BJ (cell line): ENCODE results near the gene MEGF8. TPM values are rescaled to one million over a fixed set of nuclear protein-coding genes. Genes with fewer than 3 reads are reported as not detected.

Experiments used
- CTCF ChIA-PET: fragments of 350-600 bp; formaldehyde crosslinking; extraction: SDS; loops from one replicate; lab custom pipeline; 2021; ENCODE audit warnings: antibody characterized with exemption, inconsistent platforms; lab: Yijun Ruan, JAX
- POLR2A ChIA-PET: fragments of 300-600 bp; sonication (Branson Sonifier 250); formaldehyde crosslinking; extraction: SDS; loops from one replicate; lab custom pipeline; 2021; ENCODE audit warnings: antibody characterized with exemption; lab: Charles Lee
- DNase-seq: peaks from one replicate; pipeline ENCODE4 v3.0.0-alpha.2; 2011; ENCODE audit warnings: low read depth
- H3K27me3 ChIP-seq: 2 replicates; pipeline ENCODE4 v1.6.0; 2011; ENCODE audit warnings: low read length; ENCODE audit not compliant: control insufficient read depth, insufficient read depth
- H3K36me3 ChIP-seq: 2 replicates; pipeline ENCODE4 v1.5.1; 2011; ENCODE audit warnings: low read length; ENCODE audit not compliant: control insufficient read depth, insufficient read depth
- H3K4me3 ChIP-seq: 2 replicates; pipeline ENCODE4 v1.5.1; 2011; ENCODE audit warnings: low read depth, mild to moderate bottlenecking, control low read depth, low read length
- polyA plus RNA-seq: library from polyadenylated mRNA; depleted of rRNA; stranded (reverse); fragments of >200 nt; gene quantifications from 2 replicates; pipeline ENCODE4 v1.2.3, GENCODE V29; 2011; rRNA removed
- small RNA-seq: library from RNA; depleted of rRNA; stranded (forward); fragments of <200 nt; gene quantifications from one replicate; pipeline ENCODE3, GENCODE V24; 2012; ENCODE audit warnings: low replicate concordance, low read depth; ENCODE audit not compliant: insufficient read length
- TF ChIP-seq, protein P1 (sequence below): IDR thresholded peaks from 2 replicates; pipeline ENCODE4 v1.5.1; 2011; ENCODE audit warnings: low read depth, mild to moderate bottlenecking, control low read depth, inconsistent platforms, low read length, moderate library complexity; ENCODE audit not compliant: insufficient read depth

MEGF8 gene
- polyA plus RNA-seq, 1 experiment: 9.6 TPM

DNA sequence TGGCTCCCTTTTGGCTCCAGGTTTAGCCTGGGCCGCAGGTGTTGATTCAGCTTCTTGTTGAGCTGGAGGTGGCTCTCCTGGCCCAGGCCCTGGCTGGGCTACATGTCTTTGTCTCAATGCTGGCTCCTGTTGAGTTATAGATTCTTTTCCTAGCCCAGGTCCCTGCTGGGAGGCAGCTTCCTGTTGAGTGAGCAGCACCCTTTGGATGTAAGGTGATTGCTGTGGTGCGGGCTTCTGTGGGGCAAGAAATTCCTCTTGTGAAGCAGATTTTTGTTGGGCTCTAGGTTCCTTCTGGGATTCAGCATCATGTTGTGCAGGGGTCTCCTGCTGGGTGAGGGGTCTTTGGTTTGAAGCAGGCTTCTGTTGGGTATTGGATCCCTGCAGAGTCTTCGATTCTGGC is 101.2 kb downstream of the MEGF8 start:
- CTCF ChIA-PET: interaction anchor here (0.5 to 3.6 kb wide), 3 partner anchors 12 to 139 kb away, joined by 5 to 13 read pairs (median 6); no protein-coding TSS in a partner anchor
- TF ChIP-seq, protein P1, sequence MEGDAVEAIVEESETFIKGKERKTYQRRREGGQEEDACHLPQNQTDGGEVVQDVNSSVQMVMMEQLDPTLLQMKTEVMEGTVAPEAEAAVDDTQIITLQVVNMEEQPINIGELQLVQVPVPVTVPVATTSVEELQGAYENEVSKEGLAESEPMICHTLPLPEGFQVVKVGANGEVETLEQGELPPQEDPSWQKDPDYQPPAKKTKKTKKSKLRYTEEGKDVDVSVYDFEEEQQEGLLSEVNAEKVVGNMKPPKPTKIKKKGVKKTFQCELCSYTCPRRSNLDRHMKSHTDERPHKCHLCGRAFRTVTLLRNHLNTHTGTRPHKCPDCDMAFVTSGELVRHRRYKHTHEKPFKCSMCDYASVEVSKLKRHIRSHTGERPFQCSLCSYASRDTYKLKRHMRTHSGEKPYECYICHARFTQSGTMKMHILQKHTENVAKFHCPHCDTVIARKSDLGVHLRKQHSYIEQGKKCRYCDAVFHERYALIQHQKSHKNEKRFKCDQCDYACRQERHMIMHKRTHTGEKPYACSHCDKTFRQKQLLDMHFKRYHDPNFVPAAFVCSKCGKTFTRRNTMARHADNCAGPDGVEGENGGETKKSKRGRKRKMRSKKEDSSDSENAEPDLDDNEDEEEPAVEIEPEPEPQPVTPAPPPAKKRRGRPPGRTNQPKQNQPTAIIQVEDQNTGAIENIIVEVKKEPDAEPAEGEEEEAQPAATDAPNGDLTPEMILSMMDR: no peak
- POLR2A ChIA-PET: no interaction called here
- H3K36me3 ChIP-seq: no peaks in the 10 kb centered on the region
- no peak for DNase-seq
- H3K27me3 ChIP-seq: no peaks in the 10 kb centered on the region
- H3K4me3 ChIP-seq: no peak overlapping the region

DNA sequence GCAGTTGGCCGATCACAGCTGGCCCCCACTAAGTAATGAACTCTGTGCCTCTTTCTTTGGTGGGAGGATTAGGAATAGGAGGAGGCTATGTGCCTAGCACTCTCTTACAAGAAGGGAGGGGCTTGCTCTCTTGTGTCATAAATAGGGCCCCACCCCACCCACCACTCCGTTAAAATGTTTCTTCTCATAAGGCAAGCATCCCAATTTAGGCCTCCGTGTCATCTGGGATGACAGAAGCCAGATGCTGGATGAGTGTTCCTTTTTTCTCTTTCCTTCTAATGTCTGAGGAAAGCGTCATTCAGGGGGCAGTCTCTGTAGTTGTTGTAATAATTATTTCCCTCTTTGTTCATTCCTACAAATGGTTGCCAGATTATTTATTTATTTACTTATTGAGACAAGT is 101.9 kb downstream of the MEGF8 start, which contains the start of gene LIPE:
TSS of gene LIPE (minus strand) at position 76 of the 400 bp plus-strand sequence. CDS start 239 bp downstream, outside the sequence.
- TF ChIP-seq, protein P1: no peak
- ChIA-PET POLR2A (no interaction called here), CTCF (interaction anchor here (2.1 to 3.6 kb wide), 2 partner anchors 11 to 13 kb away, joined by 6 to 13 read pairs; no protein-coding TSS in a partner anchor)
- Histone ChIP-seq H3K27me3 (no peaks in the 10 kb centered on the region), H3K4me3 (no peak within 1 kb of the TSS), H3K36me3 (no peaks in the 10 kb centered on the region)
- DNase-seq: no peak

Small RNA genes lying within 50 kb of the gene (small RNA-seq; reads per million reads assigned to genes)
- gene MIR8077: not detected

Other genes starting within 250 kb of the MEGF8 start
- 5.6 and 10.4 TPM in 2 replicates for gene ZNF574, start 249.5 kb upstream of the MEGF8 start, polyA plus RNA-seq
- 1.8 and 2.2 TPM in 2 replicates for gene POU2F2, start 193.2 kb upstream of the MEGF8 start, polyA plus RNA-seq
- gene DEDD2, start 108.0 kb upstream of the MEGF8 start, polyA plus RNA-seq: 19.1 and 30.4 TPM in 2 replicates
- gene ZNF526, start 105.3 kb upstream of the MEGF8 start, polyA plus RNA-seq: 4.8 and 5.9 TPM in 2 replicates
- gene GSK3A, start 83.0 kb upstream of the MEGF8 start, polyA plus RNA-seq: 27.7 and 36.1 TPM in 2 replicates
- 47.4 and 51.4 TPM in 2 replicates for gene ERF, start 70.5 kb upstream of the MEGF8 start, polyA plus RNA-seq
- 3.5 and 7.0 TPM in 2 replicates for gene CIC, start 56.4 kb upstream of the MEGF8 start, polyA plus RNA-seq
- 0.43 and 0.93 TPM in 2 replicates for gene PRR19, start 23.5 kb upstream of the MEGF8 start, polyA plus RNA-seq
- gene PAFAH1B3, start 23.0 kb upstream of the MEGF8 start, polyA plus RNA-seq: 24.7 and 35.7 TPM in 2 replicates
- 0.07 TPM in 1 of 2 replicates, not detected in the other for gene TMEM145, start 12.3 kb upstream of the MEGF8 start, polyA plus RNA-seq
- 0.38 and 0.78 TPM in 2 replicates for gene CNFN, start 64.7 kb downstream of the MEGF8 start, polyA plus RNA-seq
- 1.9 and 3.3 TPM in 2 replicates for gene LIPE, start 101.8 kb downstream of the MEGF8 start, polyA plus RNA-seq
- gene CXCL17, start 117.3 kb downstream of the MEGF8 start, polyA plus RNA-seq: not detected in 2 replicates
- 0.11 TPM in 1 of 2 replicates, not detected in the other for gene CEACAM1, start 202.8 kb downstream of the MEGF8 start, polyA plus RNA-seq